Lower leg skin (tissue), 4 donors: ENCODE data around the gene ARHGDIG. TPM values are rescaled to one million over a fixed set of nuclear protein-coding genes. Genes with fewer than 3 reads are reported as not detected.

ENCODE experiments used
- DNase-seq, 2 donors: peaks; one replicate each; pipeline ENCODE4 v3.0.0-alpha.2; 2019; ENCODE audit warnings: low spot score in 2 of 2
- H3K4me3 ChIP-seq: fragments of 200-600 bp; sonication (generic); 2 replicates; pipeline ENCODE4 v1.5.1; 2017; ENCODE audit warnings: mild to moderate bottlenecking, low read depth; ENCODE audit not compliant: poor library complexity, severe bottlenecking
- CTCF ChIP-seq, 3 donors: fragments of 450-650 bp; IDR thresholded peaks; one replicate each; pipeline ENCODE4 v1.5.1; 2016; ENCODE audit warnings: antibody characterized with exemption in 3 of 3, mild to moderate bottlenecking in 3 of 3, moderate library complexity in 2 of 3
- POLR2A ChIP-seq, 2 donors: fragments of 450-650 bp; IDR thresholded peaks; one replicate each; pipeline ENCODE4 v1.6.1; 2016 to 2017; ENCODE audit warnings: antibody characterized with exemption in 2 of 2, mild to moderate bottlenecking in 1 of 2, moderate library complexity in 1 of 2
- WGBS, 2 donors: methylation state at CpG; one replicate each; pipeline ENCODE4 v1.1.5; 2018; 5-methylcytosine and 5-hydroxymethylcytosine counted together
- intact Hi-C: fragments of 100-400 bp; cut with DNase I; formaldehyde crosslinking; loops from one replicate; pipeline ENCODE4 v1.15.0; 2023; ENCODE audit warnings: low total_unique reads
- total RNA-seq, 4 donors: library from RNA; depleted of rRNA; stranded (reverse); fragments of >200 nt; gene quantifications; one replicate each; pipeline ENCODE4 v1.1.0, GENCODE V29; 2016

Gene ARHGDIG
- total RNA-seq, 4 donors from 2014 or later: not detected

GRCh38 chr16:273547-274421 is 6.6 kb upstream of the ARHGDIG start:
- no peak for DNase-seq
- H3K4me3 ChIP-seq: no peak overlapping the region
- 74 to 88% methylated on average over 15 to 25 of the region's 30 CpGs for WGBS, 2 donors
- no peak for TF ChIP-seq CTCF (IDR thresholded peaks at IDR 0.05)
- no peak for TF ChIP-seq POLR2A (IDR thresholded peaks at IDR 0.05)
- intact Hi-C loops: no loop called here

GRCh38 chr16:275041-275641 is 5.2 kb upstream of the ARHGDIG start:
- WGBS, 2 donors: 3 to 12% methylated on average over 7 to 13 of the region's 58 CpGs
- no peak for DNase-seq
- H3K4me3 ChIP-seq: no peak overlapping the region
- TF ChIP-seq CTCF (IDR thresholded peaks at IDR 0.05) (no peak), POLR2A (IDR thresholded peaks at IDR 0.05) (no peak)
- intact Hi-C loops: no loop called here

GRCh38 chr16:275786-276232 is 4.6 kb upstream of the ARHGDIG start, which contains the start of gene RGS11:
RGS11 (minus strand) TSS chr16:275944; CDS start chr16:275911, 33 bp downstream.
- H3K4me3 ChIP-seq: no peak within 1 kb of the TSS
- DNase-seq: no peak
- whole genome bisulfite sequencing, 2 donors: 4 to 23% methylated on average over 7 to 38 of the region's 56 CpGs
- intact Hi-C loops: no loop called here
- TF ChIP-seq POLR2A (IDR thresholded peaks at IDR 0.05): no peak

- no peak for TF ChIP-seq POLR2A (IDR thresholded peaks at IDR 0.05)
- no peak for TF ChIP-seq CTCF (IDR thresholded peaks at IDR 0.05)
- intact Hi-C loops: no loop called here
Observed at GRCh38 chr16:276426-277077, 3.8 kb upstream of the ARHGDIG start.

GRCh38 chr16:278863-279366 is 1.5 kb upstream of the ARHGDIG start:
- no peak for DNase-seq
- H3K4me3 ChIP-seq: no peak overlapping the region
- WGBS, 2 donors: 43 to 58% methylated on average over 6 of the region's 6 CpGs
- no peak for TF ChIP-seq CTCF (IDR thresholded peaks at IDR 0.05)
- no peak for TF ChIP-seq POLR2A (IDR thresholded peaks at IDR 0.05)
- intact Hi-C loops: no loop called here

More at GRCh38 chr16:276426-277077, 3.8 kb upstream of the ARHGDIG start:
- 86 to 92% methylated on average over 15 to 20 of the region's 20 CpGs for WGBS, 2 donors
- no peak overlapping the region for H3K4me3 ChIP-seq
- no peak for DNase-seq

DNA sequence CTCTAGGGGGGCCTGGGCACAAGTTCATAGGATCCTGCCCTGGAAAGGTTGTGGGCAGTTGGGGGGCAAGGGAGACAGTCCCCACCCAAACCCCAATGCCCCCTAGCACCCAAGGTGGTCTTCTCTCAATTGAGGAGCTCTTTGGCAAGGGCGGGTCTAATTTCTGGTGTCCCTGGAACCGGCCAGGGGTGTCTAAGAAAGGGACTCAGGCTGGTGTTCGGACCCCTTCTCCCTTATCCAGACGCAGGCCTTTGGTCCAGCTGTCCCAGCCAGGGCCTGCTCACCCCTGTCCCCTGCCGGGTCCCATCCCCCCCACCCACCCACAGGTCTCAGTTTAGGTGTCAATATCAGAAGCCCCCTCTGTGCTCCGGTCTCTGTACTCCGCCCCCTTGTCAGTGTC is 860 bp upstream of the ARHGDIG start:
- intact Hi-C loops: no loop called here
- 66 to 88% methylated on average over 5 to 7 of the region's 7 CpGs for WGBS, 2 donors
- no peak for DNase-seq
- TF ChIP-seq POLR2A (IDR thresholded peaks at IDR 0.05) (no peak), CTCF (IDR thresholded peaks at IDR 0.05) (no peak)
- no peak overlapping the region for H3K4me3 ChIP-seq
